Endothelial cell of umbilical vein (primary cell): ENCODE data around the gene KRT8. TPM values are rescaled to one million over a fixed set of nuclear protein-coding genes. Genes with fewer than 3 reads are reported as not detected.
A peak's percentile ranks its signal among the peaks of the same experiment; 100 is the strongest.

ENCODE experiments used
- BruUV-seq: library from RNA; stranded (reverse); fragments of 400-500 nt; replicated peaks from 2 replicates; lab custom pipeline; 2021; lab: Mats Ljungman, UMichigan
- CTCF ChIA-PET: fragments of 300-600, 350-600 bp; sonication (Branson Sonifier 250); formaldehyde crosslinking; loops from one replicate; lab custom pipeline; 2021; ENCODE audit warnings: antibody characterized with exemption, inconsistent platforms; lab: Charles Lee
- POLR2A ChIA-PET: fragments of 300-600, 350-600 bp; sonication (Branson Sonifier 250); formaldehyde crosslinking; loops from one replicate; lab custom pipeline; 2021; ENCODE audit warnings: antibody characterized with exemption, inconsistent platforms; lab: Charles Lee
- DNase-seq: peaks from one replicate; pipeline ENCODE4 v3.0.0-alpha.2; 2011; ENCODE audit warnings: low read depth, low spot score
- FAIRE-seq: peaks from 2 replicates; lab custom pipeline; 2011; peaks lifted over from hg19 to GRCh38; lab: Jason Lieb, UNC
- H2AFZ ChIP-seq: 2 replicates; pipeline ENCODE4 v1.6.0; 2012; ENCODE audit warnings: low read depth, low read length, control low read depth, inconsistent platforms
- H3K27ac ChIP-seq: 2 replicates; pipeline ENCODE4 v1.5.1; 2011; ENCODE audit warnings: low read depth, mild to moderate bottlenecking, control low read depth, low read length, moderate library complexity; ENCODE audit not compliant: insufficient read depth
- H3K27me3 ChIP-seq, 2 experiments: 2 replicates each; pipeline versions ENCODE4 v1.6.0 to v1.6.1; 2011; ENCODE audit warnings: low read length in 2 of 2, mixed read lengths in 1 of 2; ENCODE audit not compliant: control insufficient read depth in 2 of 2, insufficient read depth in 2 of 2
- H3K36me3 ChIP-seq, 2 experiments: 2 replicates in 1 of 2; 3 replicates in 1 of 2; pipeline ENCODE4 v1.5.1; 2011; ENCODE audit warnings: low read length in 2 of 2, mild to moderate bottlenecking in 1 of 2, moderate library complexity in 1 of 2; ENCODE audit not compliant: control insufficient read depth in 2 of 2, insufficient read depth in 2 of 2; ENCODE audit errors: extremely low read depth in 1 of 2
- H3K4me1 ChIP-seq: 3 replicates; pipeline ENCODE4 v1.5.1; 2011; ENCODE audit warnings: mild to moderate bottlenecking, low read length; ENCODE audit not compliant: control insufficient read depth, insufficient read depth; ENCODE audit errors: extremely low read depth
- H3K4me2 ChIP-seq: 2 replicates; pipeline ENCODE4 v1.6.1; 2011; ENCODE audit warnings: low read length, control low read depth, mixed read lengths; ENCODE audit not compliant: insufficient read depth
- H3K4me3 ChIP-seq, 3 experiments: fragments of 200-600 bp in 1 of 3; sonication (generic), shearing (Covaris generic) in 1 of 3; replicated peaks in 1 of 3; 2 replicates each; pipeline ENCODE4 v1.5.1; 2011 to 2016; ENCODE audit warnings: control low read depth in 3 of 3, low read length in 3 of 3, mild to moderate bottlenecking in 2 of 3, inconsistent platforms in 1 of 3, low read depth in 1 of 3, moderate library complexity in 1 of 3; ENCODE audit not compliant: insufficient read depth in 1 of 3
- H3K79me2 ChIP-seq: 2 replicates; pipeline ENCODE4 v1.6.0; 2012; ENCODE audit warnings: low read length, inconsistent platforms; ENCODE audit not compliant: control insufficient read depth, insufficient read depth
- H3K9ac ChIP-seq: replicated peaks from 2 replicates; pipeline ENCODE3; 2011; ENCODE audit warnings: low read length, control low read depth; ENCODE audit not compliant: insufficient read depth; ENCODE audit errors: extremely low read depth
- H3K9me1 ChIP-seq: replicated peaks from 3 replicates; pipeline ENCODE4 v1.6.0; 2011; ENCODE audit warnings: mild to moderate bottlenecking, low read length; ENCODE audit not compliant: control insufficient read depth, insufficient read depth; ENCODE audit errors: extremely low read depth
- H3K9me3 ChIP-seq: replicated peaks from 2 replicates; pipeline ENCODE4 v1.5.1; 2012; ENCODE audit warnings: low read length, inconsistent platforms; ENCODE audit not compliant: control insufficient read depth, insufficient read depth
- H4K20me1 ChIP-seq: replicated peaks from 2 replicates; pipeline ENCODE3; 2011; ENCODE audit warnings: mild to moderate bottlenecking, low read length; ENCODE audit not compliant: control insufficient read depth, insufficient read depth; ENCODE audit errors: extremely low read depth
- EZH2 ChIP-seq: IDR thresholded peaks from 2 replicates; pipeline ENCODE4 v1.6.1; 2012; ENCODE audit warnings: borderline replicate concordance, low read depth, mild to moderate bottlenecking, moderate library complexity, low read length, inconsistent platforms; ENCODE audit not compliant: severe bottlenecking
- FOS ChIP-seq: IDR thresholded peaks from 2 replicates; pipeline ENCODE4 v1.6.1; 2011; ENCODE audit warnings: mild to moderate bottlenecking, low read length, moderate library complexity, borderline replicate concordance; ENCODE audit not compliant: insufficient read depth
- GATA2 ChIP-seq: IDR thresholded peaks from 2 replicates; pipeline ENCODE4 v1.7.0; 2011; ENCODE audit warnings: low read depth, mild to moderate bottlenecking, moderate library complexity, mixed read lengths, low read length; ENCODE audit not compliant: insufficient read length, insufficient read depth
- JUN ChIP-seq: IDR thresholded peaks from 2 replicates; pipeline ENCODE4 v1.6.1; 2011; ENCODE audit warnings: borderline replicate concordance, low read depth; ENCODE audit not compliant: insufficient read length, insufficient read depth
- MAX ChIP-seq: IDR thresholded peaks from 2 replicates; pipeline ENCODE4 v1.6.1; 2011; ENCODE audit not compliant: insufficient read depth, insufficient read length
- MYC ChIP-seq: IDR thresholded peaks from one replicate; pipeline ENCODE4 v1.6.1; 2011; ENCODE audit warnings: mild to moderate bottlenecking, low read depth, low read length
- POLR2A ChIP-seq: IDR thresholded peaks from 2 replicates; pipeline ENCODE4 v1.6.1; 2012; ENCODE audit warnings: low read depth, mild to moderate bottlenecking, control low read depth, low read length
- POLR2AphosphoS5 ChIP-seq: IDR thresholded peaks from 2 replicates; pipeline ENCODE4 v1.6.1; 2012; ENCODE audit warnings: low read depth, mild to moderate bottlenecking, control low read depth, low read length, moderate library complexity; ENCODE audit not compliant: insufficient read depth
- dilution Hi-C: fragments of 300-500 bp; cut with MboI; formaldehyde crosslinking; loops from one replicate; pipeline ENCODE4 v1.15.0; 2019; ENCODE audit warnings: low sequenced_read_pairs; ENCODE audit not compliant: extremely low pct_ligation_motif_present
- intact Hi-C: fragments of 100-400 bp; cut with micrococcal nuclease; formaldehyde crosslinking; loops from one replicate; pipeline ENCODE4 v1.10.0; 2022
- polyA plus RNA-seq, 4 experiments: library from polyadenylated mRNA; depleted of rRNA in 3 of 4; stranded (reverse) in 3 of 4; unstranded in 1 of 4; fragments of >200 nt; gene quantifications; 2 replicates each; pipeline versions ENCODE4 v1.2.1 to v1.2.3, GENCODE V29; 2011 to 2012; ENCODE audit warnings: missing spikeins in 1 of 4
- total RNA-seq: library from RNA; stranded (reverse); gene quantifications from 2 replicates; pipeline ENCODE4 v1.2.3, GENCODE V29; 2021
- TF ChIP-seq, protein P1 (sequence below), 2 donors: IDR thresholded peaks; 1 replicate in 1 of 2; 2 replicates in 1 of 2; pipeline ENCODE4 v1.5.1; 2011; ENCODE audit warnings: low read length in 2 of 2, mild to moderate bottlenecking in 2 of 2, moderate library complexity in 2 of 2, control low read depth in 1 of 2, inconsistent platforms in 1 of 2, low read depth in 1 of 2; ENCODE audit not compliant: insufficient read depth in 1 of 2; ENCODE audit errors: extremely low read depth in 1 of 2

The KRT8 gene
- total and polyA plus RNA-seq, 2 donors (not counting 3 experiments of a cell fraction or from before 2014, with no cell fraction given) = 23.5 to 31.7 TPM

GRCh38 chr12:52946797-52947547 lies 42.1 kb upstream of the KRT8 start:
- Histone ChIP-seq H3K4me1 (peaks cover 37% of the 10 kb centered on the region), H3K4me3 (no peak overlapping the region), H3K27ac (peak overlapping the region; percentile 29), H3K79me2 (peaks cover 28% of the 10 kb centered on the region), H3K9ac (no peak overlapping the region), H2AFZ (no peak overlapping the region), H3K36me3 (peaks cover 3 to 6% of the 10 kb centered on the region in 2 experiments), H3K9me3 (no peaks in the 10 kb centered on the region), H4K20me1 (no peaks in the 10 kb centered on the region), H3K4me2 (no peak overlapping the region), H3K9me1 (no peaks in the 10 kb centered on the region), H3K27me3 (no peaks in the 10 kb centered on the region)
- DNase-seq = peak; percentile 22
- FAIRE-seq = peak; percentile 70
- TF ChIP-seq POLR2A (no peak), MAX (no peak), JUN (no peak), EZH2 (no peak), POLR2AphosphoS5 (no peak), FOS (no peak), MYC (no peak), GATA2 (peak; percentile 65)
- TF ChIP-seq, protein P1, sequence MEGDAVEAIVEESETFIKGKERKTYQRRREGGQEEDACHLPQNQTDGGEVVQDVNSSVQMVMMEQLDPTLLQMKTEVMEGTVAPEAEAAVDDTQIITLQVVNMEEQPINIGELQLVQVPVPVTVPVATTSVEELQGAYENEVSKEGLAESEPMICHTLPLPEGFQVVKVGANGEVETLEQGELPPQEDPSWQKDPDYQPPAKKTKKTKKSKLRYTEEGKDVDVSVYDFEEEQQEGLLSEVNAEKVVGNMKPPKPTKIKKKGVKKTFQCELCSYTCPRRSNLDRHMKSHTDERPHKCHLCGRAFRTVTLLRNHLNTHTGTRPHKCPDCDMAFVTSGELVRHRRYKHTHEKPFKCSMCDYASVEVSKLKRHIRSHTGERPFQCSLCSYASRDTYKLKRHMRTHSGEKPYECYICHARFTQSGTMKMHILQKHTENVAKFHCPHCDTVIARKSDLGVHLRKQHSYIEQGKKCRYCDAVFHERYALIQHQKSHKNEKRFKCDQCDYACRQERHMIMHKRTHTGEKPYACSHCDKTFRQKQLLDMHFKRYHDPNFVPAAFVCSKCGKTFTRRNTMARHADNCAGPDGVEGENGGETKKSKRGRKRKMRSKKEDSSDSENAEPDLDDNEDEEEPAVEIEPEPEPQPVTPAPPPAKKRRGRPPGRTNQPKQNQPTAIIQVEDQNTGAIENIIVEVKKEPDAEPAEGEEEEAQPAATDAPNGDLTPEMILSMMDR (IDR thresholded peaks at IDR 0.05; ENCODE audit: extremely low read depth in 1 of 2, insufficient read depth in 1 of 2, low read depth in 1 of 2, low read length in 2 of 2) = no peak
- ChIA-PET POLR2A (interaction anchor here (1.0 to 1.2 kb wide), 2 partner anchors 22 to 59 kb away, joined by 3 to 4 read pairs; partner anchors contain the start of gene EIF4B), CTCF (interaction anchor here (0.8 to 5.8 kb wide), 6 partner anchors 10 to 62 kb away, joined by 3 to 35 read pairs (median 8); no protein-coding TSS in a partner anchor)
- BruUV-seq = no TSS peak
- intact Hi-C loops = no loop called here
- dilution Hi-C loops = no loop called here
